Measurements from ENCODE around the gene EYS.

The EYS gene

DNA sequence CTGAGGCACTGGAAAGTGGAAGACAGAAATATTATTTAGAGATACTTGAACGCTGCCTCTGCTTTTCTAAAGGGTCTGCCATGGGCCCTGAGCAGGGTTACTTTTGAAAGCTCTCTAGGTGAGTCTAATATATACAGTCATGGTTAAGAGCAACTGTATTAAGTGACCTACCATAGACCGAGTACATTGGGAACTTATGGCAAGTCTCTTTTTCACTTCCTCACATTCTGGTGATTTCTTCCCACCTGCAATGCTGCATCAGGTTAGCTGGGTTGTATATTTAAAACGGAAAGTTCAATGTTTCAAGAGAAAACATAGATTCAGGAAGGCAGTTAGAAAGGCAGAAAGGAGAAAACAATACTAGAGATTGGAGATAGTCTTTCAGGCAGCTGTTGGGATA, 1916.7 kb downstream of the EYS start:
- H3K4me3 ChIP-seq (ENCODE audit: low read depth in 1 of 2, low read length in 2 of 2) = no peak overlapping the region
- no peaks in the 10 kb centered on the region for H3K36me3 ChIP-seq (ENCODE audit: control insufficient read depth in 1 of 2, insufficient read depth in 2 of 2, low read length in 2 of 2)
- peaks cover 0 to 4% of the 10 kb centered on the region in 2 donors for H3K4me1 ChIP-seq (ENCODE audit: control insufficient read depth in 1 of 2, insufficient read depth in 2 of 2, low read length in 2 of 2)
- no peak overlapping the region for H3K27ac ChIP-seq (ENCODE audit: low read depth, low read length)
- no peaks in the 10 kb centered on the region for H3K9me3 ChIP-seq (ENCODE audit: control insufficient read depth in 1 of 2, low read length in 2 of 2)
- no peak overlapping the region for H3K9ac ChIP-seq (ENCODE audit: low read depth in 1 of 2, low read length in 2 of 2)
- H3K27me3 ChIP-seq (ENCODE audit: control insufficient read depth in 1 of 2, insufficient read depth in 2 of 2, low read length in 2 of 2) = no peaks in the 10 kb centered on the region

DNA sequence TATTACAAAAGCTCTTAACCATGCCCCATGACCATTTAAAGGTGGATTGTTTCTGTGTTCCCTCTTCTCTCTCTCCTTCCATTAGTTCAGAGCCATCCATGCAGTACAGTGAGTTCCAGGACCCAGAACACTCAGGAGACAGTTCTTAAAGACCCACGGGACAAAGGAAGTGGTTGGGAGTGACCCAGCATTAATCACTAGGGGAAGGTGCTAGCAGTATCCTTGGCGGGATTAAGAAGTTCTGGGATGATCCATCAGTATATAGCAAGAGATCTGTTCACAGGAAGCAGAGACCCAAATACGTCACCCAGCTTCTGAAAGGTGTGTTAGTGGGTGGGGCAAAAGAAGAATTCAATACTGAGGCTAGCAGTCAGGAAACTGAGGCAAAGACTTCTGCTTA, 1917.3 kb downstream of the EYS start:
- Histone ChIP-seq H3K9me3 (ENCODE audit: control insufficient read depth in 1 of 2, low read length in 2 of 2) (no peaks in the 10 kb centered on the region), H3K36me3 (ENCODE audit: control insufficient read depth in 1 of 2, insufficient read depth in 2 of 2, low read length in 2 of 2) (no peaks in the 10 kb centered on the region), H3K4me3 (ENCODE audit: low read depth in 1 of 2, low read length in 2 of 2) (no peak overlapping the region), H3K9ac (ENCODE audit: low read depth in 1 of 2, low read length in 2 of 2) (no peak overlapping the region), H3K27ac (ENCODE audit: low read depth, low read length) (no peak overlapping the region), H3K4me1 (ENCODE audit: control insufficient read depth in 1 of 2, insufficient read depth in 2 of 2, low read length in 2 of 2) (peaks cover 0 to 4% of the 10 kb centered on the region in 2 donors), H3K27me3 (ENCODE audit: control insufficient read depth in 1 of 2, insufficient read depth in 2 of 2, low read length in 2 of 2) (no peaks in the 10 kb centered on the region)

DNA sequence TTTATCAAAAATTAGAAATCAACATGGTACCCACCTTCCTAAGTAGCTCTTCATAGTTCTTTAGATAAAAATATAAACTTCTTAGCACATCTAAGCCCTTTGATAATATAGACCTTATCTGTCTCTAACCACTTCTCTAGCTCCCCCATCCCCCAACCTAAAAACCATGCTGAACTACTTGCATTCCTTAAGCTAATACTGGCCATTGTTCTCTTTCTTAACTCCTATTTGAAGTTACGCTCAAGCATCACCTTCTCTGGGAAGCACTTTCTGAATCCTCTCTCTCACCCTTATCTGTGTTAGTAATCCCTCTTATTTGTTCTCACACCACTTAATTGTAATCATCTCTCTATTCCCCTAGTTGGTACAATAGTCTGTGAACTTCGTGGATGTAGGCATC, 1918.5 kb downstream of the EYS start:
- no peak overlapping the region for H3K4me3 ChIP-seq (ENCODE audit: low read depth in 1 of 2, low read length in 2 of 2)
- H3K27me3 ChIP-seq (ENCODE audit: control insufficient read depth in 1 of 2, insufficient read depth in 2 of 2, low read length in 2 of 2) = no peaks in the 10 kb centered on the region
- H3K4me1 ChIP-seq (ENCODE audit: control insufficient read depth in 1 of 2, insufficient read depth in 2 of 2, low read length in 2 of 2) = peaks cover 2 to 6% of the 10 kb centered on the region in 2 donors
- H3K9ac ChIP-seq (ENCODE audit: low read depth in 1 of 2, low read length in 2 of 2) = no peak overlapping the region
- H3K27ac ChIP-seq (ENCODE audit: low read depth, low read length) = no peak overlapping the region
- peaks cover 3 to 6% of the 10 kb centered on the region in 2 donors for H3K9me3 ChIP-seq (ENCODE audit: control insufficient read depth in 1 of 2, low read length in 2 of 2)
- H3K36me3 ChIP-seq (ENCODE audit: control insufficient read depth in 1 of 2, insufficient read depth in 2 of 2, low read length in 2 of 2) = no peaks in the 10 kb centered on the region

GRCh38 chr6:63787021-63787420, 1920.0 kb downstream of the EYS start:
- H3K9me3 ChIP-seq (ENCODE audit: control insufficient read depth in 1 of 2, low read length in 2 of 2) = peaks cover 3 to 10% of the 10 kb centered on the region in 2 donors
- H3K4me3 ChIP-seq (ENCODE audit: low read depth in 1 of 2, low read length in 2 of 2) = no peak overlapping the region
- H3K27me3 ChIP-seq (ENCODE audit: control insufficient read depth in 1 of 2, insufficient read depth in 2 of 2, low read length in 2 of 2) = no peaks in the 10 kb centered on the region
- no peaks in the 10 kb centered on the region for H3K36me3 ChIP-seq (ENCODE audit: control insufficient read depth in 1 of 2, insufficient read depth in 2 of 2, low read length in 2 of 2)
- no peak overlapping the region for H3K9ac ChIP-seq (ENCODE audit: low read depth in 1 of 2, low read length in 2 of 2)
- H3K27ac ChIP-seq (ENCODE audit: low read depth, low read length) = no peak overlapping the region
- H3K4me1 ChIP-seq (ENCODE audit: control insufficient read depth in 1 of 2, insufficient read depth in 2 of 2, low read length in 2 of 2) = peaks cover 7 to 8% of the 10 kb centered on the region in 2 donors

DNA sequence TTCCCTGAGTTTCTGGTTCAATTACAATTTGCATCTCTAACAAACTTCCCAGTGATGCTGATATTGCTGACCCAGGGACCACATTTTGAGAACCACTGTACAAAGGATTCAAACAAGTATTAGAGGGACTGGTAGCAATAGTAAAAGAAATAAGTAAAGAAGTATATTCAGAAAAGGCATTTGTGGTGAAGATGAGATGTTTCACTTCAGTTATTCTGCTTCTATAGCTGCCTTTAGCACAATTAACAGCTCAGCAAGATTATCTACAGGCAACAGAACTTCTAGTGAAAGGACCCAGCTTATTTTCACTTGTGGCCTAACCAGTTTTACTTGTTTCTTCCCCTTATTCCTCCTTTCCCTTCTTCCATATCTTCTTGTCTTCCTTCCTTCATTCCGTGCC, 1922.0 kb downstream of the EYS start:
- Histone ChIP-seq H3K9ac (ENCODE audit: low read depth in 1 of 2, low read length in 2 of 2) (no peak overlapping the region), H3K27ac (ENCODE audit: low read depth, low read length) (no peak overlapping the region), H3K9me3 (ENCODE audit: control insufficient read depth in 1 of 2, low read length in 2 of 2) (peaks cover 3 to 10% of the 10 kb centered on the region in 2 donors), H3K27me3 (ENCODE audit: control insufficient read depth in 1 of 2, insufficient read depth in 2 of 2, low read length in 2 of 2) (no peaks in the 10 kb centered on the region), H3K4me3 (ENCODE audit: low read depth in 1 of 2, low read length in 2 of 2) (no peak overlapping the region), H3K4me1 (ENCODE audit: control insufficient read depth in 1 of 2, insufficient read depth in 2 of 2, low read length in 2 of 2) (peaks cover 7 to 8% of the 10 kb centered on the region in 2 donors), H3K36me3 (ENCODE audit: control insufficient read depth in 1 of 2, insufficient read depth in 2 of 2, low read length in 2 of 2) (no peaks in the 10 kb centered on the region)

GRCh38 chr6:63783096-63783495, 1923.9 kb downstream of the EYS start:
- H3K4me3 ChIP-seq (ENCODE audit: low read depth in 1 of 2, low read length in 2 of 2) = no peak overlapping the region
- no peaks in the 10 kb centered on the region for H3K27me3 ChIP-seq (ENCODE audit: control insufficient read depth in 1 of 2, insufficient read depth in 2 of 2, low read length in 2 of 2)
- peaks cover 7 to 8% of the 10 kb centered on the region in 2 donors for H3K4me1 ChIP-seq (ENCODE audit: control insufficient read depth in 1 of 2, insufficient read depth in 2 of 2, low read length in 2 of 2)
- H3K9ac ChIP-seq (ENCODE audit: low read depth in 1 of 2, low read length in 2 of 2) = no peak overlapping the region
- peaks cover 3 to 10% of the 10 kb centered on the region in 2 donors for H3K9me3 ChIP-seq (ENCODE audit: control insufficient read depth in 1 of 2, low read length in 2 of 2)
- H3K36me3 ChIP-seq (ENCODE audit: control insufficient read depth in 1 of 2, insufficient read depth in 2 of 2, low read length in 2 of 2) = no peaks in the 10 kb centered on the region
- no peak overlapping the region for H3K27ac ChIP-seq (ENCODE audit: low read depth, low read length)

DNA sequence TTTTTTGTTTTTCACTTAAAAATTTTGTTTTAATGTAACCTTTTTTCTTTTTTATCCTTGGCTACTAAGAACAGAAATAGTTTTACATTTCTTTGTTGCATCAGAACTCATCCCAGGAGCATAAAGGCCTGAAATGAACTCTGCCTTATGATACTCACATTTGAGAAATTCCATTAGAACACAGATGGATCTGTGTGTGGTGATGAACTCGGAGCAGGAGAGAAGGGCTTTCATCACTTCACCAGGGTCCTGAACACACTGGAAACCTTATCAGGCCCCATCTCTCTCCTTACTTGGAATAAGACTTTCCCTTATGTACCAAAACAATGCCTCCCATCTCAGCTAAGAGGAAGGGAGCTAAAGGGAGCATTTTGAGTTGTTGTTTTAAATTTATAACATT, 1932.1 kb downstream of the EYS start:
- Histone ChIP-seq H3K4me3 (ENCODE audit: low read depth in 1 of 2, low read length in 2 of 2) (no peak overlapping the region), H3K4me1 (ENCODE audit: control insufficient read depth in 1 of 2, insufficient read depth in 2 of 2, low read length in 2 of 2) (no peaks in the 10 kb centered on the region), H3K36me3 (ENCODE audit: control insufficient read depth in 1 of 2, insufficient read depth in 2 of 2, low read length in 2 of 2) (no peaks in the 10 kb centered on the region), H3K9ac (ENCODE audit: low read depth in 1 of 2, low read length in 2 of 2) (no peak overlapping the region), H3K27ac (ENCODE audit: low read depth, low read length) (no peak overlapping the region), H3K27me3 (ENCODE audit: control insufficient read depth in 1 of 2, insufficient read depth in 2 of 2, low read length in 2 of 2) (peaks cover 0 to 5% of the 10 kb centered on the region in 2 donors), H3K9me3 (ENCODE audit: control insufficient read depth in 1 of 2, low read length in 2 of 2) (no peaks in the 10 kb centered on the region)

- H3K27me3 ChIP-seq (ENCODE audit: control insufficient read depth in 1 of 2, insufficient read depth in 2 of 2, low read length in 2 of 2) = peaks cover 0 to 5% of the 10 kb centered on the region in 2 donors
- H3K4me3 ChIP-seq (ENCODE audit: low read depth in 1 of 2, low read length in 2 of 2) = no peak overlapping the region
- no peak overlapping the region for H3K9ac ChIP-seq (ENCODE audit: low read depth in 1 of 2, low read length in 2 of 2)
- H3K9me3 ChIP-seq (ENCODE audit: control insufficient read depth in 1 of 2, low read length in 2 of 2) = peaks cover 0 to 5% of the 10 kb centered on the region in 2 donors
- H3K27ac ChIP-seq (ENCODE audit: low read depth, low read length) = no peak overlapping the region
- no peaks in the 10 kb centered on the region for H3K4me1 ChIP-seq (ENCODE audit: control insufficient read depth in 1 of 2, insufficient read depth in 2 of 2, low read length in 2 of 2)
- H3K36me3 ChIP-seq (ENCODE audit: control insufficient read depth in 1 of 2, insufficient read depth in 2 of 2, low read length in 2 of 2) = no peaks in the 10 kb centered on the region
Observed at GRCh38 chr6:63773200-63773599, 1933.8 kb downstream of the EYS start.

GRCh38 chr6:63765828-63766227, 1941.2 kb downstream of the EYS start:
- no peak overlapping the region for H3K9ac ChIP-seq (ENCODE audit: low read depth in 1 of 2, low read length in 2 of 2)
- no peak overlapping the region for H3K27ac ChIP-seq (ENCODE audit: low read depth, low read length)
- no peak overlapping the region for H3K4me3 ChIP-seq (ENCODE audit: low read depth in 1 of 2, low read length in 2 of 2)
- H3K36me3 ChIP-seq (ENCODE audit: control insufficient read depth in 1 of 2, insufficient read depth in 2 of 2, low read length in 2 of 2) = no peaks in the 10 kb centered on the region
- H3K4me1 ChIP-seq (ENCODE audit: control insufficient read depth in 1 of 2, insufficient read depth in 2 of 2, low read length in 2 of 2) = no peaks in the 10 kb centered on the region
- H3K9me3 ChIP-seq (ENCODE audit: control insufficient read depth in 1 of 2, low read length in 2 of 2) = peaks cover 3 to 5% of the 10 kb centered on the region in 2 donors
- H3K27me3 ChIP-seq (ENCODE audit: control insufficient read depth in 1 of 2, insufficient read depth in 2 of 2, low read length in 2 of 2) = no peaks in the 10 kb centered on the region

- Histone ChIP-seq H3K4me1 (ENCODE audit: control insufficient read depth in 1 of 2, insufficient read depth in 2 of 2, low read length in 2 of 2) (peaks cover 0 to 3% of the 10 kb centered on the region in 2 donors), H3K4me3 (ENCODE audit: low read depth in 1 of 2, low read length in 2 of 2) (no peak overlapping the region), H3K9ac (ENCODE audit: low read depth in 1 of 2, low read length in 2 of 2) (no peak overlapping the region), H3K27me3 (ENCODE audit: control insufficient read depth in 1 of 2, insufficient read depth in 2 of 2, low read length in 2 of 2) (no peaks in the 10 kb centered on the region), H3K9me3 (ENCODE audit: control insufficient read depth in 1 of 2, low read length in 2 of 2) (peaks cover 3 to 5% of the 10 kb centered on the region in 2 donors), H3K27ac (ENCODE audit: low read depth, low read length) (no peak overlapping the region), H3K36me3 (ENCODE audit: control insufficient read depth in 1 of 2, insufficient read depth in 2 of 2, low read length in 2 of 2) (no peaks in the 10 kb centered on the region)
Observed at GRCh38 chr6:63764318-63764916, 1942.6 kb downstream of the EYS start.
